ENCODE measurements around the gene PARK7. TPM values are rescaled to one million over a fixed set of nuclear protein-coding genes. Genes with fewer than 3 reads are reported as not detected.

PARK7 gene
- total RNA-seq, 2 donors from 2014 or later: 304 to 378 TPM

- H3K27ac ChIP-seq (ENCODE audit: low read depth, low read length): no peak overlapping the region
- H3K4me1 ChIP-seq (ENCODE audit: control insufficient read depth, insufficient read depth, low read length): no peaks in the 10 kb centered on the region
- 96% methylated on average over 1 of the region's 1 CpG; no CpG with 5 or more reads in 1 of the 2 experiments for WGBS, 2 experiments (ENCODE audit: insufficient coverage in 1 of 2, insufficient read length in 1 of 2)
- TF ChIP-seq CTCF (conservative IDR thresholded peaks at IDR 0.05): no peak
- DNase-seq: no peak
- H3K36me3 Mint-ChIP-seq (ENCODE audit: low read depth): peaks cover 73% of the 10 kb centered on the region
- H3K27ac Mint-ChIP-seq: no peak overlapping the region
- H3K27me3 ChIP-seq (ENCODE audit: control insufficient read depth, insufficient read depth, low read length, poor library complexity, severe bottlenecking): no peaks in the 10 kb centered on the region
- H3K9me3 Mint-ChIP-seq: no peaks in the 10 kb centered on the region
- peaks cover 6% of the 10 kb centered on the region for H3K4me1 Mint-ChIP-seq
- no peak overlapping the region for H3K4me3 ChIP-seq (ENCODE audit: low read length)
- no peaks in the 10 kb centered on the region for H3K9me3 ChIP-seq (ENCODE audit: control insufficient read depth, low read length)
- H3K36me3 ChIP-seq (ENCODE audit: control insufficient read depth, insufficient read depth, low read length): peaks cover 89% of the 10 kb centered on the region
- no peak overlapping the region for H3K4me3 Mint-ChIP-seq
- H3K27me3 Mint-ChIP-seq (ENCODE audit: insufficient read depth): no peaks in the 10 kb centered on the region
- no peak overlapping the region for H3K9ac ChIP-seq (ENCODE audit: extremely low read depth, low read length, poor library complexity, severe bottlenecking)
Observed at GRCh38 chr1:7967196-7967595, 5.7 kb downstream of the PARK7 start.

- no peaks in the 10 kb centered on the region for H3K4me1 ChIP-seq (ENCODE audit: control insufficient read depth, insufficient read depth, low read length)
- H3K27ac Mint-ChIP-seq: no peak overlapping the region
- H3K9me3 ChIP-seq (ENCODE audit: control insufficient read depth, low read length): no peaks in the 10 kb centered on the region
- no peak overlapping the region for H3K4me3 ChIP-seq (ENCODE audit: low read length)
- H3K27ac ChIP-seq (ENCODE audit: low read depth, low read length): no peak overlapping the region
- DNase-seq: no peak
- peaks cover 78% of the 10 kb centered on the region for H3K36me3 Mint-ChIP-seq (ENCODE audit: low read depth)
- TF ChIP-seq CTCF (conservative IDR thresholded peaks at IDR 0.05): no peak
- no peak overlapping the region for H3K4me3 Mint-ChIP-seq
- no peaks in the 10 kb centered on the region for H3K27me3 Mint-ChIP-seq (ENCODE audit: insufficient read depth)
- H3K36me3 ChIP-seq (ENCODE audit: control insufficient read depth, insufficient read depth, low read length): peaks cover 93% of the 10 kb centered on the region
- no peaks in the 10 kb centered on the region for H3K27me3 ChIP-seq (ENCODE audit: control insufficient read depth, insufficient read depth, low read length, poor library complexity, severe bottlenecking)
- WGBS, 2 experiments (ENCODE audit: insufficient coverage in 1 of 2, insufficient read length in 1 of 2): 89 to 95% methylated on average over 1 to 4 of the region's 4 CpGs
- peaks cover 2% of the 10 kb centered on the region for H3K4me1 Mint-ChIP-seq
- H3K9me3 Mint-ChIP-seq: no peaks in the 10 kb centered on the region
- H3K9ac ChIP-seq (ENCODE audit: extremely low read depth, low read length, poor library complexity, severe bottlenecking): no peak overlapping the region
Observed at GRCh38 chr1:7967651-7968050, 6.1 kb downstream of the PARK7 start.

- Mint-ChIP-seq H3K9me3 (no peaks in the 10 kb centered on the region), H3K4me3 (no peak overlapping the region), H3K4me1 (no peaks in the 10 kb centered on the region), H3K36me3 (ENCODE audit: low read depth) (peaks cover 72% of the 10 kb centered on the region), H3K27ac (no peak overlapping the region), H3K27me3 (ENCODE audit: insufficient read depth) (no peaks in the 10 kb centered on the region)
- Histone ChIP-seq H3K9me3 (ENCODE audit: control insufficient read depth, low read length) (no peaks in the 10 kb centered on the region), H3K36me3 (ENCODE audit: control insufficient read depth, insufficient read depth, low read length) (peaks cover 74% of the 10 kb centered on the region), H3K9ac (ENCODE audit: extremely low read depth, low read length, poor library complexity, severe bottlenecking) (no peak overlapping the region), H3K27me3 (ENCODE audit: control insufficient read depth, insufficient read depth, low read length, poor library complexity, severe bottlenecking) (no peaks in the 10 kb centered on the region), H3K27ac (ENCODE audit: low read depth, low read length) (no peak overlapping the region), H3K4me3 (ENCODE audit: low read length) (no peak overlapping the region), H3K4me1 (ENCODE audit: control insufficient read depth, insufficient read depth, low read length) (no peaks in the 10 kb centered on the region)
- no peak for TF ChIP-seq CTCF (conservative IDR thresholded peaks at IDR 0.05)
- WGBS, 2 experiments (ENCODE audit: insufficient coverage in 1 of 2, insufficient read length in 1 of 2): 93 to 96% methylated on average over 2 of the region's 2 CpGs
- DNase-seq: no peak
Observed at GRCh38 chr1:7970246-7970645, 8.7 kb downstream of the PARK7 start.

Measured in endodermal cell (in vitro differentiated cells).